Activated CD8-positive, alpha-beta memory T cell treated with anti-CD3 and anti-CD28 coated beads for 36 hours (primary cell): ENCODE measurements around the gene BHLHA15. TPM values are rescaled to one million over a fixed set of nuclear protein-coding genes. Genes with fewer than 3 reads are reported as not detected.

Source experiments
- CTCF ChIA-PET: fragments of 350-600 bp; sonication (Branson Sonifier 250); formaldehyde crosslinking; loops from one replicate; lab custom pipeline; 2021; ENCODE audit warnings: antibody characterized with exemption; lab: Charles Lee
- POLR2A ChIA-PET: fragments of 350-600 bp; sonication (Branson Sonifier 250); formaldehyde crosslinking; loops from one replicate; lab custom pipeline; 2021; ENCODE audit warnings: antibody characterized with exemption; lab: Charles Lee
- total RNA-seq, 2 experiments: library from RNA; stranded (reverse); gene quantifications; one replicate each; pipeline ENCODE4 v1.2.3, GENCODE V29; 2021

BHLHA15 gene
- total RNA-seq, 2 experiments from 2014 or later, result 0.36 to 0.82 TPM

GRCh38 chr7:98233219-98234070, 22.2 kb downstream of the BHLHA15 start:
- ChIA-PET CTCF (no interaction called here), POLR2A (no interaction called here)

GRCh38 chr7:98234429-98235147, 23.3 kb downstream of the BHLHA15 start:
- CTCF ChIA-PET, result no interaction called here
- POLR2A ChIA-PET, result no interaction called here

- ChIA-PET CTCF (no interaction called here), POLR2A (no interaction called here)
These were observed 24.7 kb downstream of the BHLHA15 start for GRCh38 chr7:98235901-98236300.

GRCh38 chr7:98236355-98237185, 25.3 kb downstream of the BHLHA15 start:
- ChIA-PET POLR2A (no interaction called here), CTCF (no interaction called here)

GRCh38 chr7:98238076-98238475, 26.8 kb downstream of the BHLHA15 start:
- ChIA-PET CTCF (no interaction called here), POLR2A (no interaction called here)

- ChIA-PET CTCF (no interaction called here), POLR2A (interaction anchor here (0.6 kb wide), 1 partner anchor 131 kb away, joined by 3 read pairs; no protein-coding TSS in a partner anchor)
These were observed 27.7 kb downstream of the BHLHA15 start for GRCh38 chr7:98238976-98239375.

GRCh38 chr7:98240961-98241673, 29.9 kb downstream of the BHLHA15 start:
- ChIA-PET POLR2A (no interaction called here), CTCF (no interaction called here)

- POLR2A ChIA-PET, result interaction anchor here (0.8 kb wide), 1 partner anchor 8 kb away, joined by 3 read pairs; no protein-coding TSS in a partner anchor
- CTCF ChIA-PET, result no interaction called here
These were observed 30.5 kb downstream of the BHLHA15 start for GRCh38 chr7:98241674-98242241.

GRCh38 chr7:98242342-98242741, 31.1 kb downstream of the BHLHA15 start:
- ChIA-PET CTCF (no interaction called here), POLR2A (interaction anchor here (0.8 kb wide), 1 partner anchor 8 kb away, joined by 3 read pairs; no protein-coding TSS in a partner anchor)

- ChIA-PET CTCF (interaction anchor here (1.1 kb wide), 1 partner anchor 76 kb away, joined by 3 read pairs; no protein-coding TSS in a partner anchor), POLR2A (no interaction called here)
These were observed 31.7 kb downstream of the BHLHA15 start for GRCh38 chr7:98242934-98243333.

GRCh38 chr7:98244871-98245270, 33.6 kb downstream of the BHLHA15 start:
- ChIA-PET CTCF (interaction anchor here (1.1 kb wide), 1 partner anchor 35 kb away, joined by 4 read pairs; no protein-coding TSS in a partner anchor), POLR2A (no interaction called here)

- POLR2A ChIA-PET, result no interaction called here
- CTCF ChIA-PET, result no interaction called here
These were observed 36.9 kb downstream of the BHLHA15 start for GRCh38 chr7:98248156-98248555.

GRCh38 chr7:98249106-98249505, 37.9 kb downstream of the BHLHA15 start:
- POLR2A ChIA-PET, result no interaction called here

GRCh38 chr7:98250789-98251188, 39.5 kb downstream of the BHLHA15 start:
- ChIA-PET POLR2A (interaction anchor here (0.6 to 1.2 kb wide), 3 partner anchors 9 to 280 kb away, joined by 3 read pairs; no protein-coding TSS in a partner anchor), CTCF (interaction anchor here (0.7 to 1.4 kb wide), 4 partner anchors 71 to 230 kb away, joined by 3 to 5 read pairs (median 3); no protein-coding TSS in a partner anchor)

More at GRCh38 chr7:98249106-98249505, 37.9 kb downstream of the BHLHA15 start:
- CTCF ChIA-PET, result no interaction called here

GRCh38 chr7:98251231-98251600, 40.0 kb downstream of the BHLHA15 start:
- POLR2A ChIA-PET, result interaction anchor here (0.6 to 1.6 kb wide), 2 partner anchors 15 to 49 kb away, joined by 3 to 4 read pairs; no protein-coding TSS in a partner anchor
- CTCF ChIA-PET, result interaction anchor here (1.0 to 1.4 kb wide), 3 partner anchors 83 to 230 kb away, joined by 3 to 5 read pairs (median 3); no protein-coding TSS in a partner anchor

- ChIA-PET CTCF (interaction anchor here (1.4 kb wide), 1 partner anchor 231 kb away, joined by 3 read pairs; no protein-coding TSS in a partner anchor), POLR2A (interaction anchor here (0.5 to 1.6 kb wide), 2 partner anchors 29 to 49 kb away, joined by 3 to 4 read pairs; no protein-coding TSS in a partner anchor)
These were observed 40.6 kb downstream of the BHLHA15 start, which contains the start of gene TECPR1 for GRCh38 chr7:98251601-98252424. TECPR1 (minus strand) TSS chr7:98252232; CDS start chr7:98246146, 6,086 bp downstream.
